T-helper 17 cell (primary cell): ENCODE results near the gene DCDC2B. TPM values are rescaled to one million over a fixed set of nuclear protein-coding genes. Genes with fewer than 3 reads are reported as not detected.
"Not testable (repeated sequence)": the region's sequence is repeated elsewhere in the genome, so short reads cannot be mapped to it uniquely, and the experiment has no call there.

Experiments
- ATAC-seq: fragments of 150-1000 bp; cut with Tn5 transposase; 2 replicates; pipeline ENCODE4 v1.10.0; 2021; ENCODE audit warnings: mild to moderate bottlenecking, moderate library complexity
- DNase-seq, 3 donors: peaks; one replicate each; pipeline versions ENCODE4 v3.0.0 to v3.0.0-alpha.2; 2020 to 2021
- H3K9me3 ChIP-seq: one replicate; pipeline ENCODE4 v1.7.0; 2013; ENCODE audit warnings: low read length, mild to moderate bottlenecking; ENCODE audit not compliant: control insufficient read depth, poor library complexity, severe bottlenecking
- H3K27ac Mint-ChIP-seq: one replicate; pipeline ENCODE4 v1.8.0; 2022; ENCODE audit warnings: mild to moderate bottlenecking, moderate library complexity, mixed read lengths
- H3K27me3 Mint-ChIP-seq: one replicate; pipeline ENCODE4 v1.8.0; 2022; ENCODE audit warnings: mixed read lengths
- H3K36me3 Mint-ChIP-seq: one replicate; pipeline ENCODE4 v1.8.0; 2022; ENCODE audit warnings: low read depth, mixed read lengths
- H3K4me1 Mint-ChIP-seq: one replicate; pipeline ENCODE4 v1.8.0; 2022; ENCODE audit warnings: mild to moderate bottlenecking, mixed read lengths
- H3K4me3 Mint-ChIP-seq: one replicate; pipeline ENCODE4 v1.8.0; 2022; ENCODE audit warnings: mild to moderate bottlenecking, moderate library complexity, mixed read lengths
- total RNA-seq, 4 donors: library from RNA in 2 of 4; stranded (reverse) in 2 of 4; gene quantifications; one replicate each; pipeline ENCODE4 v1.2.3 and lab custom pipeline; 2022 to 2026

The DCDC2B gene
- total RNA-seq (not detected), total RNA-seq (lab: John Stamatoyannopoulos, UW) (0 to 0.45 reads per million in 2 donors)

DNA sequence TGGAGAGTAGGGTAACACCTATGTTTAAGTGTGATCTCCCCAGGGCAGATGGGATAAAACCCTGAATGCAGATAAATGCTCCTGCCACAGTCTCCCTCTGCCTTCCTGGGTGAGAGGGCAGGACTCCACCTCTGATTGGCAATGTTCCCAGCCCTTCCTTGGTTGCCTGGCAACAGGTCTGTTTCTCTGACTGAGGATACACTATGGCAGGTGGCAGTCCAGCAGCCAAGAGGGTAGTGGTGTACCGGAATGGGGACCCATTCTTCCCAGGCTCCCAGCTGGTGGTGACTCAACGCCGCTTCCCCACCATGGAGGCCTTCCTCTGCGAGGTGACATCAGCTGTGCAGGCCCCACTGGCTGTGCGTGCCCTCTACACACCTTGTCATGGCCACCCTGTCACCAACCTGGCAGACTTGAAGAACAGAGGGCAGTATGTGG is at the start of gene DCDC2B:
DCDC2B (plus strand) TSS at position 199 of the 438 bp plus-strand sequence; CDS start at position 204, 5 bp downstream.
- H3K27me3 Mint-ChIP-seq: no peaks in the 10 kb centered on the region
- no peak within 1 kb of the TSS for H3K4me3 Mint-ChIP-seq
- no peaks in the 10 kb centered on the region for H3K36me3 Mint-ChIP-seq
- H3K9me3 ChIP-seq: no peaks in the 10 kb centered on the region
- no peak within 1 kb of the TSS for H3K27ac Mint-ChIP-seq
- ATAC-seq (no peak), DNase-seq (no peak)
- peaks cover 16% of the 10 kb centered on the region for H3K4me1 Mint-ChIP-seq

DNA sequence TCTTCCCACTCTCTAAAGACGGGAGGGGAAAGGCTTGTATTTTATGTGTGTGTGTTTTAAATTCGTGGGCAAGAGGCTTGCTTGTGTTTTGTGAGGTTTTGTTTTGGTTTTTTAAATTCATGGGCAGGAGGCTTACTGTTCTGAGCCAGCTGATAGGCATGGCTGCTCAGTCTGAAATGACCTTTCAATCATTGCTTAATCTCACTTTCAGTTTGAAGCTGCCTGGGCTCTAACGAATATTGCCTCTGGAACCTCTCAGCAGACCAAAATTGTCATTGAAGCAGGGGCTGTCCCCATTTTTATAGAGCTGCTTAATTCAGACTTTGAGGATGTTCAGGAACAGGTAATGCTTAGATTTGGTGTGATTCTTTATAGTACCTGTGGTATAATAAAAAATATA is 49.7 kb upstream of the DCDC2B start:
- H3K4me3 Mint-ChIP-seq: no peak overlapping the region
- no peak for ATAC-seq
- H3K36me3 Mint-ChIP-seq: peaks cover 13% of the 10 kb centered on the region
- no peak for DNase-seq
- H3K27me3 Mint-ChIP-seq: no peaks in the 10 kb centered on the region
- no peaks in the 10 kb centered on the region for H3K9me3 ChIP-seq
- peaks cover 5% of the 10 kb centered on the region for H3K4me1 Mint-ChIP-seq
- peak overlapping the region; percentile 8 for H3K27ac Mint-ChIP-seq

DNA sequence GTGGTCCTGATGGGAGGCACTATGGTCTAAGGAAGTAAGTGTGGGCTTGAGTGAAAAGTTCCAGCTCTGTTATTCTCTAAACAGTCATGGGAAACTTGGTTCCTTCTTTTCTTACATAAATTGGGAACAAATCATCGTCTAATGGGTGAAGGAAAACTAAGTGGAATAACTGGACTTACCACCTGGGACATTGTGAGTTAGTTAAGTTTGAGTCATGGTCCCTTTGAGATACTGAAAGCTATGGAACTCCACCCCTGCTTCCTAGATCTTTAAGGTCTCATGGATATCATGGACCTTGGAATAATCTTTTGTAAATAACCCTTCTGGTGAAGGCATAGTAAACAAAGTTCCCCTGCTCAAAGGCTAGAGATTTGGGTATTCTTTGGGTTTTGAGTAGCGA is 45.5 kb upstream of the DCDC2B start:
- ATAC-seq (no peak), DNase-seq (no peak)
- Mint-ChIP-seq H3K4me1 (peaks cover under 1% of the 10 kb centered on the region), H3K27ac (no peak overlapping the region), H3K27me3 (no peaks in the 10 kb centered on the region), H3K36me3 (peaks cover 17% of the 10 kb centered on the region), H3K4me3 (no peak overlapping the region)
- H3K9me3 ChIP-seq: no peaks in the 10 kb centered on the region

DNA sequence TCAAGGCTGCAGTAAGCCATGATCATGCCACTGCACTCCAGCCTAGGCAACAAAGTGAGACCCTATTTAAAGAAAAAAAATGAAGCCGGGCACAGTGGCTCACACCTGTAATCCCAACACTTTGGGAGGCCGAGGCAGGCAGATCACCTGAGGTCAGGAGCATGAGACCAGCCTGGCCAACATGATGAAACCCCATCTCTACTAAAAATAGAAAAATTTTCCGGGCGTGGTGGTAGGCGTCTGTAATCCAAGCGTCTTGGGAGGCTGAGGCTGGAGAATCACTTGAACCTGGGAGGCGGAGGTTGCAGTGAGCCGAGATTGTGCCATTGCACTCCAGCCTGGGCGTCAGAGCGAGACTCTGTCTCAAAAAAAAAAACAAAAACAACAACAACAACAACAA is 43.3 kb upstream of the DCDC2B start:
- not testable (repeated sequence) for ATAC-seq, H3K27ac Mint-ChIP-seq, H3K4me1 Mint-ChIP-seq, H3K4me3 Mint-ChIP-seq, H3K27me3 Mint-ChIP-seq, H3K9me3 ChIP-seq, DNase-seq
- peaks cover 22% of the 10 kb centered on the region for H3K36me3 Mint-ChIP-seq

DNA sequence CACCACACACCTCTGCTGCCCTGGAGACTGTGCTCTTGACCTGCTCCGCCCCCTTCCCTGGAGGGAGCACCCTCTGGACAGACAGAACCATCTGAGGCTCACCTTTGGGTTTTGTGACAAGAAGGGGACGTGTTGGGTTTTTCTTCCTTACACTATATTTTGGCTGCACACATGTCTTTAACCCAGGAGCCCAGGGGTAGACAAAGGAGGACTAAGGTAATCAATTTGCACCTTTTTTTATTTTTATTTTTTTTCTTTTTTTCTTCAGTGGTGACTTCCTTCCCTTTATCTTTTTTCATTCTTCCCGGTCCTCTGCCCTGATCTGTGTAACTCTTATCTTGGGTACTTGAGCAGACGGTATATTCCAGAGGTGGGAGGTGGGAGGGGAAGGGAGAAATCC is 37.9 kb upstream of the DCDC2B start:
- DNase-seq (no peak), ATAC-seq (no peak)
- Mint-ChIP-seq H3K4me1 (peaks cover 8% of the 10 kb centered on the region), H3K36me3 (peaks cover 9% of the 10 kb centered on the region), H3K27me3 (no peaks in the 10 kb centered on the region), H3K4me3 (no peak overlapping the region), H3K27ac (peak overlapping the region; percentile 3)
- no peaks in the 10 kb centered on the region for H3K9me3 ChIP-seq

DNA sequence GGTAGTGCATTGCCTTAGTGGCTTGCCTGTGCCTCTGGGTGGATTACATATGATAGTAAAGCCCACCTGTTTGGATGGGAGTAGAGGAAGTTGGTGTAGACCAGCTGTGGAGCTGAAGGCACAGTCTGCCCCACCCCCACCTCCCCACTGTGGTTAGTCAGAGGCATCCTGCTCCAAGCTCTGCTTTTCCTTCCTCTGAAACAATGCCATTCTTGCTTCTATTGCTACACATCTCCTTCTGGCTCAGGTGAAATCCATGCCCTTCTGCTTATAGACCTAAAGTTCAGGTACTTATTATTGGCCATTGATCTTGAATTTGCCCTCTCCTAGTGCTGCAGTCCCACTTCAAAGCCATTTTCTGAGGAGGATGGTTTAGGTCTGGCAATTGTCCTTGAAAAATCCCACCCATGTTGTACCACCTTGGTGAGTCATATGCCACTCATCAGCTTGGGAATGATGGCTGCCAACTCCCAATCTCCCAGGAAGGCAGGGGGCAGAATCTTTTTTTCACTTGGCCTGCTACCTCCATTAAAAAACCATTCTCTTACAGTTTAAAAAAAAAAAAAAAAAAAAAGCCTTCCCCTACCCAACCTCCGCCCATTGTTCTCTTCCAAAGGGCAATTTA is 36.2 kb upstream of the DCDC2B start:
- Mint-ChIP-seq H3K4me1 (peaks cover 8% of the 10 kb centered on the region), H3K27ac (peak overlapping the region; percentile 65), H3K36me3 (peaks cover 8% of the 10 kb centered on the region), H3K27me3 (no peaks in the 10 kb centered on the region), H3K4me3 (no peak overlapping the region)
- H3K9me3 ChIP-seq: no peaks in the 10 kb centered on the region
- ATAC-seq: no peak
- no peak for DNase-seq

DNA sequence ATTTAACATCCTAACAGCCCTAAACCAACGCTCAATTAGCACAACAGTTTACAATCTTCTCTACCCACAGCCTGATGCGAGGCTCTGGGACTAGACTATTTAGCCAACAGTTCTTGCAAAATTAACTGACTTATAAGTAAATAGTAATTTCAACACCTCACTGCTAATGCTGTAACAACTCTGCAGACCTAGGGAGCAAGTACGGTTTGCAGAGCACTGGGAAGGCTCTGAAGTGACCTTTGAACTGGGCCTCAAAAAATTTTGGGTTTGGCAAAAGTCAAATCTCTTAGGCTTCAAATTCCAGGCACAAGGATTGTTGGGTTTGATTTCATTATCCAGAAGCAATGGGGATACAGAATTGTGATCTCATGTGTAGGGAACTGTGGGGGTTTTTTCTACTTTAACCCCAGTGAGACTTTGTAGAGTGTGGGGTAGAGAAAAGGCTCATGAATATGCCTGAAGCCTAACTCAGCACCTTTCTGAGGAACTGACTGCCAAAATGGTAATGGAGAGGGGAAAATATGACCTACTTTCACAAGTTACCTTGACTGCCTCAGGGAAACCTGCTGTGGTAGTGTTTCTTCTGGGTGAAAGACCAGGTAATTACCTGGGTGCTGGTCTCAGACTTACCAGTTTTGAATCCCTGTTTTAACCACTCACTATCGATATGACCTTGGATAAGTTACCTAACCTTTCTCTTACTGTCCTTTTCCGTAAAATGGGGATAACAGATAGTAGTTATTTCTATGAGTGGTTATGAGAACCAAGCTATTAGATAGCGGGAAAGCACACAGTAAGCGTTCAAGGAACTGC is 30.3 kb upstream of the DCDC2B start:
- Mint-ChIP-seq H3K27me3 (no peaks in the 10 kb centered on the region), H3K4me3 (peak overlapping the region; percentile 95), H3K27ac (peak overlapping the region; percentile 90), H3K36me3 (peaks cover 6% of the 10 kb centered on the region), H3K4me1 (peaks cover 26% of the 10 kb centered on the region)
- no peaks in the 10 kb centered on the region for H3K9me3 ChIP-seq
- DNase-seq: no peak
- no peak for ATAC-seq

DNA sequence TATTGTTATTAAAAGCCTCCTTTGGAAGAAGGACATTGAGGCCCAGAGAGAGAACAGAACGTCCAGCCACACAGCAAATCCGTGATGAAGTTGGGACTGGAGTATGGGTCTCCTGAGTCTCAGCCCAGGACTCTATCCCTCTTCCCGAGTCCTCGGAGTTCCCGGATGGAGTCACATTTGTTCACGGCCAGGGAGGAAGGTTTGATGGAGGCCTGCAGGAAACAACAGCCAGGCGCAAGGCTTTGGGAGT is 29.8 kb upstream of the DCDC2B start:
- DNase-seq: no peak
- H3K4me3 Mint-ChIP-seq: peak overlapping the region; percentile 95
- peak overlapping the region; percentile 90 for H3K27ac Mint-ChIP-seq
- H3K27me3 Mint-ChIP-seq: no peaks in the 10 kb centered on the region
- no peaks in the 10 kb centered on the region for H3K9me3 ChIP-seq
- no peak for ATAC-seq
- peaks cover 7% of the 10 kb centered on the region for H3K36me3 Mint-ChIP-seq
- H3K4me1 Mint-ChIP-seq: peaks cover 28% of the 10 kb centered on the region

DNA sequence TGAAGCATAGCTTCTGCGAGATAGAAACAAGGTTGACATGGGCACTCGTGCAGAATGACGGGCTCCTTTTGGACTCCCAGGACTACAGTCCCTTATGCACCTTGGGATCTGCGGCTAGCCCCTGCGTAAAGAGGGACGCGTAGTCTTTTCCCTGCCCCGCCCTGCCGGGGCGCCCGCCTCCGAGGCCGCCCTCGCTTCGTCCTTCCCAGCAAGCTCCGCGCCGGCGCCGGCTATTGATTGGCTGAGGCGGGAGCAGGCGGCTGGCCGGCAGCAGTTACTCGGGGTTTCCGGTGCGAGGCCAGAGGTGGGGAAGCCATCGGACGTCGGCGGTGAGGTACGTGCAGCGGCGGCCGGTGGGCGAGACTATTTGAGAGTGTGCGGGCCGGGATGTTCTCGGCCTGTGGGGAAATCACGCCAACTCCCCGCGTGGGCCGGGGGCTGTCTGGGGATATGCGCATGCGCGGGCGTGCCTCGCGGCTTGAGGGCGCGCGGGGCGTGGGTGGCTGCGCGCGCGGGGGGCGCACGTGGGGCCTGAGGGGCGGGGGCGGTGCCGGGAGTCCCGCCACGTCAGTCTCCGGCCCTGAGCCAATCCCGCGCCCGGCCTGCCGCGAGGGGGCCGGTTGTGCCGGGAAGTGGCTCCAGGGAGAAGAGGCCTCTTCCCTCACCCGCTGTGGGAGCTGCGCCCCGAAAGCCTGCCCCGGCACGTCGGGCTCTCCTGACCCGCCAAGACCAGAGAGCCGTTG is 29.3 kb upstream of the DCDC2B start, which contains the start of gene TXLNA:
TXLNA (plus strand) TSS at position 233 of the 743 bp plus-strand sequence. CDS start 671 bp downstream, outside the sequence.
- peak; percentile 72 to 89 (median 84) for DNase-seq
- Mint-ChIP-seq H3K27me3 (no peaks in the 10 kb centered on the region), H3K4me3 (peak within 1 kb of the TSS; percentile 95), H3K36me3 (peaks cover 9% of the 10 kb centered on the region), H3K4me1 (peaks cover 32% of the 10 kb centered on the region), H3K27ac (peak within 1 kb of the TSS; percentile 90)
- peak; percentile 89 for ATAC-seq
- H3K9me3 ChIP-seq: no peaks in the 10 kb centered on the region

DNA sequence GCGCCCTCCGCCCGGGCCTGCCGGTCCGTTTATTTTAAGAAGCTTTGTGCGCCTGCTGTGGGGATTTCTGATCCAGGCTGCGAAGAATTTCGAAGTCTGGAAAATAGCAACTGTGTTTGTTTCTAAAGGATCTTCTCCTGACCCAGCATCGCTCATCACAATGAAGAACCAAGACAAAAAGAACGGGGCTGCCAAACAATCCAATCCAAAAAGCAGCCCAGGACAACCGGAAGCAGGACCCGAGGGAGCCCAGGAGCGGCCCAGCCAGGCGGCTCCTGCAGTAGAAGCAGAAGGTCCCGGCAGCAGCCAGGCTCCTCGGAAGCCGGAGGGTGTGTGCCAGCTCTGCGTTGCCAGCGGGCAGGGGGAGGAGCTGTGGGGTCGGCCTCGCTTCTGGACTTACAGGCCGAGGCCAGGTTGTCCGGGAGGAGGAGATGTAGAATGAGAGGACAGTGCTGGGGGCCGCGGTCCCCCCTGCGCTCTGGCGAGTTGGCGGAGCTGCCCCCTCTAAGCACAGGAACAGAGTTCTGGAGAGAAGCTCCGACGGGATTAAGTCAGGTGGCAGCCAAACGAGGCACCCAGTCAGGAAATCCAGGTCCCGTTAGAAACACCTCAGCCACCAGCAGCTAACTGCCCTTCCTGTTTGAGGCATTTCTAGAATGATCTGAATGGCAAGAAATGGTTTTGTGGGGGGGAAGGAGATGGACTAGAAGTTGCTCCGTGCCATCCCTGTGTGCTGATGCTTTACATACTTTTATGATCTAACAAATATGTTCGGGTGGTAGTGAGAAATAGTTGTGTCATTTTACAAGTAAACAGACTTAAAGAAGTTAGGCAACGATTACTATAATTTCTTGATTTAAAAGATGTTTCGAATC is 28.5 kb upstream of the DCDC2B start:
- peak overlapping the region; percentile 95 for H3K4me3 Mint-ChIP-seq
- ATAC-seq (no peak), DNase-seq (no peak)
- H3K27me3 Mint-ChIP-seq: no peaks in the 10 kb centered on the region
- peaks cover 35% of the 10 kb centered on the region for H3K4me1 Mint-ChIP-seq
- peak overlapping the region; percentile 90 for H3K27ac Mint-ChIP-seq
- no peaks in the 10 kb centered on the region for H3K9me3 ChIP-seq
- H3K36me3 Mint-ChIP-seq: peaks cover 9% of the 10 kb centered on the region

DNA sequence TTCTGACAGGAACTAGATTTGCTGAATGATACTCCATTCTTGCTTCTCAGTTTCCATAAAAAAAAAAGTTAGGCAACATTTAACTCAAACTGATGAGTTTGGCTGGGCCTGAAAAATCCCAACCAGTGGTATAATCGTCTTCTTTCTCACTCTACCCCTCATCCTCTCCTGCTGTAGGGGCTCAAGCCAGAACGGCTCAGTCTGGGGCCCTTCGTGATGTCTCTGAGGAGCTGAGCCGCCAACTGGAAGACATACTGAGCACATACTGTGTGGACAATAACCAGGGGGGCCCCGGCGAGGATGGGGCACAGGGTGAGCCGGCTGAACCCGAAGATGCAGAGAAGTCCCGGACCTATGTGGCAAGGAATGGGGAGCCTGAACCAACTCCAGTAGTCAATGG is 27.8 kb upstream of the DCDC2B start:
- ATAC-seq (no peak), DNase-seq (no peak)
- no peaks in the 10 kb centered on the region for H3K27me3 Mint-ChIP-seq
- no peaks in the 10 kb centered on the region for H3K9me3 ChIP-seq
- peaks cover 37% of the 10 kb centered on the region for H3K4me1 Mint-ChIP-seq
- H3K4me3 Mint-ChIP-seq: peak overlapping the region; percentile 95
- peak overlapping the region; percentile 90 for H3K27ac Mint-ChIP-seq
- peaks cover 11% of the 10 kb centered on the region for H3K36me3 Mint-ChIP-seq

DNA sequence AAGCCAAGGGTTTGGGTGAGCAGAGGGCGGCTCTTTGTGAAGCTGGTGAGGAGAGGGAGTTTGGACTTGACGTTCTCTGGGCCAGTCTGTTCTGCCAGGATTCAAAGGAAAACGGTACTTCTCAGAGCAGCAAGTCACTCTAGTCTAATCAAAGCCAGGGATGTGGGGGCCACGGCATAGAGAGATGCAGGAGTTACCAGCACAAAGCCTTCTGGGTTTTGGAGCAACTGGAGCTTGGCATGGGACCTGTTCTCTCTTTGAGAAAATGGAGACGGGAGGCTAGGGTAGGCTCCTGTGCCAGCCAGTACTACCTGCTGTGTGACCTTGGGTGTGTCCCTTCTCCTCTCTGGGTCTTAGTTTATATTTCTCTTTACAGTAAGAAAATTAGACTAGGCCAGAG is 27.3 kb upstream of the DCDC2B start:
- DNase-seq: no peak
- Mint-ChIP-seq H3K27me3 (no peaks in the 10 kb centered on the region), H3K4me1 (peaks cover 42% of the 10 kb centered on the region), H3K36me3 (peaks cover 15% of the 10 kb centered on the region), H3K27ac (peak overlapping the region; percentile 90), H3K4me3 (peak overlapping the region; percentile 52)
- H3K9me3 ChIP-seq: no peaks in the 10 kb centered on the region
- no peak for ATAC-seq
